Endothelial cell of umbilical vein (primary cell): ENCODE data around the gene SSNA1. TPM values are rescaled to one million over a fixed set of nuclear protein-coding genes. Genes with fewer than 3 reads are reported as not detected.

ENCODE experiments used
- BruUV-seq: library from RNA; stranded (reverse); fragments of 400-500 nt; replicated peaks from 2 replicates; lab custom pipeline; 2021; lab: Mats Ljungman, UMichigan
- CTCF ChIA-PET: fragments of 300-600, 350-600 bp; sonication (Branson Sonifier 250); formaldehyde crosslinking; loops from one replicate; lab custom pipeline; 2021; ENCODE audit warnings: antibody characterized with exemption, inconsistent platforms; lab: Charles Lee
- POLR2A ChIA-PET: fragments of 300-600, 350-600 bp; sonication (Branson Sonifier 250); formaldehyde crosslinking; loops from one replicate; lab custom pipeline; 2021; ENCODE audit warnings: antibody characterized with exemption, inconsistent platforms; lab: Charles Lee
- DNase-seq: peaks from one replicate; pipeline ENCODE4 v3.0.0-alpha.2; 2011; ENCODE audit warnings: low read depth, low spot score
- FAIRE-seq: peaks from 2 replicates; lab custom pipeline; 2011; peaks lifted over from hg19 to GRCh38; lab: Jason Lieb, UNC
- H2AFZ ChIP-seq: 2 replicates; pipeline ENCODE4 v1.6.0; 2012; ENCODE audit warnings: low read depth, low read length, control low read depth, inconsistent platforms
- H3K27ac ChIP-seq: 2 replicates; pipeline ENCODE4 v1.5.1; 2011; ENCODE audit warnings: low read depth, mild to moderate bottlenecking, control low read depth, low read length, moderate library complexity; ENCODE audit not compliant: insufficient read depth
- H3K27me3 ChIP-seq, 2 experiments: 2 replicates each; pipeline versions ENCODE4 v1.6.0 to v1.6.1; 2011; ENCODE audit warnings: low read length in 2 of 2, mixed read lengths in 1 of 2; ENCODE audit not compliant: control insufficient read depth in 2 of 2, insufficient read depth in 2 of 2
- H3K36me3 ChIP-seq, 2 experiments: 2 replicates in 1 of 2; 3 replicates in 1 of 2; pipeline ENCODE4 v1.5.1; 2011; ENCODE audit warnings: low read length in 2 of 2, mild to moderate bottlenecking in 1 of 2, moderate library complexity in 1 of 2; ENCODE audit not compliant: control insufficient read depth in 2 of 2, insufficient read depth in 2 of 2; ENCODE audit errors: extremely low read depth in 1 of 2
- H3K4me1 ChIP-seq: 3 replicates; pipeline ENCODE4 v1.5.1; 2011; ENCODE audit warnings: mild to moderate bottlenecking, low read length; ENCODE audit not compliant: control insufficient read depth, insufficient read depth; ENCODE audit errors: extremely low read depth
- H3K4me2 ChIP-seq: 2 replicates; pipeline ENCODE4 v1.6.1; 2011; ENCODE audit warnings: low read length, control low read depth, mixed read lengths; ENCODE audit not compliant: insufficient read depth
- H3K4me3 ChIP-seq, 3 experiments: fragments of 200-600 bp in 1 of 3; sonication (generic), shearing (Covaris generic) in 1 of 3; replicated peaks in 1 of 3; 2 replicates each; pipeline ENCODE4 v1.5.1; 2011 to 2016; ENCODE audit warnings: control low read depth in 3 of 3, low read length in 3 of 3, mild to moderate bottlenecking in 2 of 3, inconsistent platforms in 1 of 3, low read depth in 1 of 3, moderate library complexity in 1 of 3; ENCODE audit not compliant: insufficient read depth in 1 of 3
- H3K79me2 ChIP-seq: 2 replicates; pipeline ENCODE4 v1.6.0; 2012; ENCODE audit warnings: low read length, inconsistent platforms; ENCODE audit not compliant: control insufficient read depth, insufficient read depth
- H3K9ac ChIP-seq: replicated peaks from 2 replicates; pipeline ENCODE3; 2011; ENCODE audit warnings: low read length, control low read depth; ENCODE audit not compliant: insufficient read depth; ENCODE audit errors: extremely low read depth
- H3K9me1 ChIP-seq: replicated peaks from 3 replicates; pipeline ENCODE4 v1.6.0; 2011; ENCODE audit warnings: mild to moderate bottlenecking, low read length; ENCODE audit not compliant: control insufficient read depth, insufficient read depth; ENCODE audit errors: extremely low read depth
- H3K9me3 ChIP-seq: replicated peaks from 2 replicates; pipeline ENCODE4 v1.5.1; 2012; ENCODE audit warnings: low read length, inconsistent platforms; ENCODE audit not compliant: control insufficient read depth, insufficient read depth
- H4K20me1 ChIP-seq: replicated peaks from 2 replicates; pipeline ENCODE3; 2011; ENCODE audit warnings: mild to moderate bottlenecking, low read length; ENCODE audit not compliant: control insufficient read depth, insufficient read depth; ENCODE audit errors: extremely low read depth
- CTCF ChIP-seq, 2 donors: IDR thresholded peaks; 1 replicate in 1 of 2; 2 replicates in 1 of 2; pipeline ENCODE4 v1.5.1; 2011; ENCODE audit warnings: low read length in 2 of 2, mild to moderate bottlenecking in 2 of 2, moderate library complexity in 2 of 2, control low read depth in 1 of 2, inconsistent platforms in 1 of 2, low read depth in 1 of 2; ENCODE audit not compliant: insufficient read depth in 1 of 2; ENCODE audit errors: extremely low read depth in 1 of 2
- EZH2 ChIP-seq: IDR thresholded peaks from 2 replicates; pipeline ENCODE4 v1.6.1; 2012; ENCODE audit warnings: borderline replicate concordance, low read depth, mild to moderate bottlenecking, moderate library complexity, low read length, inconsistent platforms; ENCODE audit not compliant: severe bottlenecking
- FOS ChIP-seq: IDR thresholded peaks from 2 replicates; pipeline ENCODE4 v1.6.1; 2011; ENCODE audit warnings: mild to moderate bottlenecking, low read length, moderate library complexity, borderline replicate concordance; ENCODE audit not compliant: insufficient read depth
- GATA2 ChIP-seq: IDR thresholded peaks from 2 replicates; pipeline ENCODE4 v1.7.0; 2011; ENCODE audit warnings: low read depth, mild to moderate bottlenecking, moderate library complexity, mixed read lengths, low read length; ENCODE audit not compliant: insufficient read length, insufficient read depth
- JUN ChIP-seq: IDR thresholded peaks from 2 replicates; pipeline ENCODE4 v1.6.1; 2011; ENCODE audit warnings: borderline replicate concordance, low read depth; ENCODE audit not compliant: insufficient read length, insufficient read depth
- MAX ChIP-seq: IDR thresholded peaks from 2 replicates; pipeline ENCODE4 v1.6.1; 2011; ENCODE audit not compliant: insufficient read depth, insufficient read length
- MYC ChIP-seq: IDR thresholded peaks from one replicate; pipeline ENCODE4 v1.6.1; 2011; ENCODE audit warnings: mild to moderate bottlenecking, low read depth, low read length
- POLR2A ChIP-seq: IDR thresholded peaks from 2 replicates; pipeline ENCODE4 v1.6.1; 2012; ENCODE audit warnings: low read depth, mild to moderate bottlenecking, control low read depth, low read length
- POLR2AphosphoS5 ChIP-seq: IDR thresholded peaks from 2 replicates; pipeline ENCODE4 v1.6.1; 2012; ENCODE audit warnings: low read depth, mild to moderate bottlenecking, control low read depth, low read length, moderate library complexity; ENCODE audit not compliant: insufficient read depth
- dilution Hi-C: fragments of 300-500 bp; cut with MboI; formaldehyde crosslinking; loops from one replicate; pipeline ENCODE4 v1.15.0; 2019; ENCODE audit warnings: low sequenced_read_pairs; ENCODE audit not compliant: extremely low pct_ligation_motif_present
- intact Hi-C: fragments of 100-400 bp; cut with micrococcal nuclease; formaldehyde crosslinking; loops from one replicate; pipeline ENCODE4 v1.10.0; 2022
- polyA plus RNA-seq, 4 experiments: library from polyadenylated mRNA; depleted of rRNA in 3 of 4; stranded (reverse) in 3 of 4; unstranded in 1 of 4; fragments of >200 nt; gene quantifications; 2 replicates each; pipeline versions ENCODE4 v1.2.1 to v1.2.3, GENCODE V29; 2011 to 2012; ENCODE audit warnings: missing spikeins in 1 of 4
- total RNA-seq: library from RNA; stranded (reverse); gene quantifications from 2 replicates; pipeline ENCODE4 v1.2.3, GENCODE V29; 2021

SSNA1 gene
- total and polyA plus RNA-seq, 2 donors (not counting 3 experiments of a cell fraction or from before 2014, with no cell fraction given), result 89.0 to 146 TPM

GRCh38 chr9:137234758-137235423 lies 46.4 kb downstream of the SSNA1 start:
- no peaks in the 10 kb centered on the region for H3K27me3 ChIP-seq
- intact Hi-C loops (loop anchor here (5.0 kb wide), 1 partner anchor 448 kb away; no protein-coding TSS in a partner anchor), dilution Hi-C loops (no loop called here)
- DNase-seq (no peak), FAIRE-seq (no peak)
- no peak overlapping the region for H3K4me2 ChIP-seq
- CTCF ChIA-PET, result interaction anchor here (0.9 to 1.3 kb wide), 6 partner anchors 11 to 206 kb away, joined by 3 to 9 read pairs (median 4); partner anchors contain the start of gene NPDC1
- no peaks in the 10 kb centered on the region for H3K36me3 ChIP-seq
- no peak overlapping the region for H3K9ac ChIP-seq
- no peaks in the 10 kb centered on the region for H3K9me3 ChIP-seq
- BruUV-seq, result no TSS peak
- TF ChIP-seq GATA2 (no peak), EZH2 (no peak), POLR2AphosphoS5 (no peak), FOS (no peak), CTCF (IDR thresholded peaks at IDR 0.05; ENCODE audit: extremely low read depth in 1 of 2, insufficient read depth in 1 of 2, low read depth in 1 of 2, low read length in 2 of 2) (no peak), POLR2A (no peak), MYC (no peak), JUN (no peak), MAX (no peak)
- no peaks in the 10 kb centered on the region for H3K4me1 ChIP-seq
- H2AFZ ChIP-seq, result no peak overlapping the region
- H3K4me3 ChIP-seq, result no peak overlapping the region
- H3K9me1 ChIP-seq, result no peaks in the 10 kb centered on the region
- H3K27ac ChIP-seq, result no peak overlapping the region
- POLR2A ChIA-PET, result no interaction called here
- no peaks in the 10 kb centered on the region for H4K20me1 ChIP-seq
- H3K79me2 ChIP-seq, result peaks cover 4% of the 10 kb centered on the region
